ENCODE measurements around the gene DHRS9. TPM values are rescaled to one million over a fixed set of nuclear protein-coding genes. Genes with fewer than 3 reads are reported as not detected.

DHRS9 gene
- total and polyA plus RNA-seq, 2 experiments from 2014 or later = not detected

DNA sequence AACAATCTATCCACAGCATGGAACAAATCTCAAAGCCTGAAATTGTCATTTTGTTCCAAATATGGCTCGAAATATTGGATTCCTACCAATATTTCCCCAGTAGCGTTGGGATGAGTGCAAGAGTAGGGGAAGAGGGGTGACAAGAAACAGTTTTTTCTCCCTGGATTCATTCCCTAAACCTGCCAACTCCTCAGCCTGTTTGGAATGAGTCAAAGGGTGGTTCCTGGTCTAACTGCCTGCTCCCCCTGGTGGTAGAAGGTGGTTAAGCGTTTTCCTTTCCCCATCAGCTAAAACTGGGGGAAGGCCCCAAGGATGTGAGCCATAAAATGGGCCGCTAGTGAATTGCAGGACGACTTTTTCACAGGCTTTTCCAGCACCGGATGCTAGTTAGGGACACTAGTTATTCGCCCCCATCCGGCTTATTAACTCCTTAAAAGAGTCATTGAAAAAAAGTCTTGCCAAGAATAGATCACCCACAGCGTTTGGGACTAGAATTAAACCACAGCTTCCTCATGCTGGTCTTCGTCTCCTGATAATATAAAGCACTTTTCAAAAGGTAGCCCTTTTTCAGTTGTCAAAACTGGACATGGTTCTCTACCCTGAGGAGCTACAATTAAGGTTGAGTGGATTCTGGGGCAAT, 72.5 kb downstream of the DHRS9 start:
- Mint-ChIP-seq H3K4me1 (peaks cover 34% of the 10 kb centered on the region), H3K27me3 (ENCODE audit: insufficient read depth, low read depth, poor library complexity) (peaks cover 8% of the 10 kb centered on the region), H3K9me3 (no peaks in the 10 kb centered on the region), H3K4me3 (no peak overlapping the region), H3K36me3 (ENCODE audit: low read depth) (no peaks in the 10 kb centered on the region), H3K27ac (no peak overlapping the region)
- no peaks in the 10 kb centered on the region for H3F3A ChIP-seq (replicated peaks; ENCODE audit: low read depth)
- H3K79me2 ChIP-seq (replicated peaks; ENCODE audit: insufficient read depth) = no peaks in the 10 kb centered on the region
- H3K27me3 ChIP-seq (ENCODE audit: insufficient read depth) = no peaks in the 10 kb centered on the region
- H4K20me1 ChIP-seq (replicated peaks; ENCODE audit: insufficient read depth) = no peaks in the 10 kb centered on the region
- no peaks in the 10 kb centered on the region for H3K9me2 ChIP-seq (ENCODE audit: insufficient read depth)
- TF ChIP-seq ZNF114 (CRISPR knock-in tag; IDR thresholded peaks at IDR 0.05) (no peak), EZH2 (IDR thresholded peaks at IDR 0.05; ENCODE audit: low read depth, unreplicated experiment) (no peak), JUNB (IDR thresholded peaks at IDR 0.05; ENCODE audit: unreplicated experiment) (no peak), EZH2phosphoT487 (IDR thresholded peaks at IDR 0.05; ENCODE audit: unreplicated experiment) (no peak), ZNF331 (CRISPR knock-in tag; IDR thresholded peaks at IDR 0.05; ENCODE audit: low read depth) (no peak)
- TF ChIP-seq, protein P1, sequence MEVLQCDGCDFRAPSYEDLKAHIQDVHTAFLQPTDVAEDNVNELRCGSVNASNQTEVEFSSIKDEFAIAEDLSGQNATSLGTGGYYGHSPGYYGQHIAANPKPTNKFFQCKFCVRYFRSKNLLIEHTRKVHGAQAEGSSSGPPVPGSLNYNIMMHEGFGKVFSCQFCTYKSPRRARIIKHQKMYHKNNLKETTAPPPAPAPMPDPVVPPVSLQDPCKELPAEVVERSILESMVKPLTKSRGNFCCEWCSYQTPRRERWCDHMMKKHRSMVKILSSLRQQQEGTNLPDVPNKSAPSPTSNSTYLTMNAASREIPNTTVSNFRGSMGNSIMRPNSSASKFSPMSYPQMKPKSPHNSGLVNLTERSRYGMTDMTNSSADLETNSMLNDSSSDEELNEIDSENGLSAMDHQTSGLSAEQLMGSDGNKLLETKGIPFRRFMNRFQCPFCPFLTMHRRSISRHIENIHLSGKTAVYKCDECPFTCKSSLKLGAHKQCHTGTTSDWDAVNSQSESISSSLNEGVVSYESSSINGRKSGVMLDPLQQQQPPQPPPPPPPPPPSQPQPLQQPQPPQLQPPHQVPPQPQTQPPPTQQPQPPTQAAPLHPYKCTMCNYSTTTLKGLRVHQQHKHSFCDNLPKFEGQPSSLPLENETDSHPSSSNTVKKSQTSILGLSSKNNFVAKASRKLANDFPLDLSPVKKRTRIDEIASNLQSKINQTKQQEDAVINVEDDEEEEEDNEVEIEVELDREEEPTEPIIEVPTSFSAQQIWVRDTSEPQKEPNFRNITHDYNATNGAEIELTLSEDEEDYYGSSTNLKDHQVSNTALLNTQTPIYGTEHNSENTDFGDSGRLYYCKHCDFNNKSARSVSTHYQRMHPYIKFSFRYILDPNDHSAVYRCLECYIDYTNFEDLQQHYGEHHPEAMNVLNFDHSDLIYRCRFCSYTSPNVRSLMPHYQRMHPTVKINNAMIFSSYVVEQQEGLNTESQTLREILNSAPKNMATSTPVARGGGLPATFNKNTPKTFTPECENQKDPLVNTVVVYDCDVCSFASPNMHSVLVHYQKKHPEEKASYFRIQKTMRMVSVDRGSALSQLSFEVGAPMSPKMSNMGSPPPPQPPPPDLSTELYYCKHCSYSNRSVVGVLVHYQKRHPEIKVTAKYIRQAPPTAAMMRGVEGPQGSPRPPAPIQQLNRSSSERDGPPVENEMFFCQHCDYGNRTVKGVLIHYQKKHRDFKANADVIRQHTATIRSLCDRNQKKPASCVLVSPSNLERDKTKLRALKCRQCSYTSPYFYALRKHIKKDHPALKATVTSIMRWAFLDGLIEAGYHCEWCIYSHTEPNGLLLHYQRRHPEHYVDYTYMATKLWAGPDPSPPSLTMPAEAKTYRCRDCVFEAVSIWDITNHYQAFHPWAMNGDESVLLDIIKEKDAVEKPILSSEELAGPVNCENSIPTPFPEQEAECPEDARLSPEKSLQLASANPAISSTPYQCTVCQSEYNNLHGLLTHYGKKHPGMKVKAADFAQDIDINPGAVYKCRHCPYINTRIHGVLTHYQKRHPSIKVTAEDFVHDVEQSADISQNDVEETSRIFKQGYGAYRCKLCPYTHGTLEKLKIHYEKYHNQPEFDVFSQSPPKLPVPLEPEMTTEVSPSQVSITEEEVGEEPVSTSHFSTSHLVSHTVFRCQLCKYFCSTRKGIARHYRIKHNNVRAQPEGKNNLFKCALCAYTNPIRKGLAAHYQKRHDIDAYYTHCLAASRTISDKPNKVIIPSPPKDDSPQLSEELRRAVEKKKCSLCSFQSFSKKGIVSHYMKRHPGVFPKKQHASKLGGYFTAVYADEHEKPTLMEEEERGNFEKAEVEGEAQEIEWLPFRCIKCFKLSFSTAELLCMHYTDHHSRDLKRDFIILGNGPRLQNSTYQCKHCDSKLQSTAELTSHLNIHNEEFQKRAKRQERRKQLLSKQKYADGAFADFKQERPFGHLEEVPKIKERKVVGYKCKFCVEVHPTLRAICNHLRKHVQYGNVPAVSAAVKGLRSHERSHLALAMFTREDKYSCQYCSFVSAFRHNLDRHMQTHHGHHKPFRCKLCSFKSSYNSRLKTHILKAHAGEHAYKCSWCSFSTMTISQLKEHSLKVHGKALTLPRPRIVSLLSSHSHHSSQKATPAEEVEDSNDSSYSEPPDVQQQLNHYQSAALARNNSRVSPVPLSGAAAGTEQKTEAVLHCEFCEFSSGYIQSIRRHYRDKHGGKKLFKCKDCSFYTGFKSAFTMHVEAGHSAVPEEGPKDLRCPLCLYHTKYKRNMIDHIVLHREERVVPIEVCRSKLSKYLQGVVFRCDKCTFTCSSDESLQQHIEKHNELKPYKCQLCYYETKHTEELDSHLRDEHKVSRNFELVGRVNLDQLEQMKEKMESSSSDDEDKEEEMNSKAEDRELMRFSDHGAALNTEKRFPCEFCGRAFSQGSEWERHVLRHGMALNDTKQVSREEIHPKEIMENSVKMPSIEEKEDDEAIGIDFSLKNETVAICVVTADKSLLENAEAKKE (CRISPR knock-in tag; IDR thresholded peaks at IDR 0.05) = no peak
- TF ChIP-seq, protein P2, sequence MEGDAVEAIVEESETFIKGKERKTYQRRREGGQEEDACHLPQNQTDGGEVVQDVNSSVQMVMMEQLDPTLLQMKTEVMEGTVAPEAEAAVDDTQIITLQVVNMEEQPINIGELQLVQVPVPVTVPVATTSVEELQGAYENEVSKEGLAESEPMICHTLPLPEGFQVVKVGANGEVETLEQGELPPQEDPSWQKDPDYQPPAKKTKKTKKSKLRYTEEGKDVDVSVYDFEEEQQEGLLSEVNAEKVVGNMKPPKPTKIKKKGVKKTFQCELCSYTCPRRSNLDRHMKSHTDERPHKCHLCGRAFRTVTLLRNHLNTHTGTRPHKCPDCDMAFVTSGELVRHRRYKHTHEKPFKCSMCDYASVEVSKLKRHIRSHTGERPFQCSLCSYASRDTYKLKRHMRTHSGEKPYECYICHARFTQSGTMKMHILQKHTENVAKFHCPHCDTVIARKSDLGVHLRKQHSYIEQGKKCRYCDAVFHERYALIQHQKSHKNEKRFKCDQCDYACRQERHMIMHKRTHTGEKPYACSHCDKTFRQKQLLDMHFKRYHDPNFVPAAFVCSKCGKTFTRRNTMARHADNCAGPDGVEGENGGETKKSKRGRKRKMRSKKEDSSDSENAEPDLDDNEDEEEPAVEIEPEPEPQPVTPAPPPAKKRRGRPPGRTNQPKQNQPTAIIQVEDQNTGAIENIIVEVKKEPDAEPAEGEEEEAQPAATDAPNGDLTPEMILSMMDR (conservative IDR thresholded peaks at IDR 0.05; ENCODE audit: low read depth in 2 of 2) = peak; percentile 88 to 91
- no peaks in the 10 kb centered on the region for H3K36me3 ChIP-seq (ENCODE audit: insufficient read depth)
- H3K4me1 ChIP-seq (ENCODE audit: insufficient read depth) = peaks cover 34% of the 10 kb centered on the region
- peak; percentile 69 for ATAC-seq
- no peak overlapping the region for H3K4me2 ChIP-seq
- H3K27ac ChIP-seq (ENCODE audit: low read depth) = no peak overlapping the region
- H2AFZ ChIP-seq = no peak overlapping the region
- no peak overlapping the region for H3K4me3 ChIP-seq
- peak; percentile 90 for DNase-seq (ENCODE audit: low spot score)
